Effector memory CD4-positive, alpha-beta T cell (primary cell): Measurements from ENCODE around the gene SLC35A4.
"Not testable (repeated sequence)": the region's sequence is repeated elsewhere in the genome, so short reads cannot be mapped to it uniquely, and the experiment has no call there.

Experiments used
- DNase-seq, 3 donors: peaks; one replicate each; pipeline ENCODE4 v3.0.0-alpha.2; 2020
- H3K27ac ChIP-seq: 2 replicates; pipeline ENCODE4 v1.7.0; 2013; ENCODE audit warnings: mild to moderate bottlenecking, low read length, moderate library complexity; ENCODE audit not compliant: insufficient read depth, poor library complexity, severe bottlenecking
- H3K27me3 ChIP-seq: replicated peaks from 2 replicates; pipeline ENCODE4 v1.7.0; 2013; ENCODE audit warnings: mild to moderate bottlenecking, low read length; ENCODE audit not compliant: insufficient read depth, control insufficient read depth, poor library complexity, severe bottlenecking
- H3K36me3 ChIP-seq: 2 replicates; pipeline ENCODE4 v1.7.0; 2013; ENCODE audit warnings: mild to moderate bottlenecking, low read length, moderate library complexity; ENCODE audit not compliant: control insufficient read depth, insufficient read depth
- H3K4me1 ChIP-seq: 2 replicates; pipeline ENCODE4 v1.7.0; 2013; ENCODE audit warnings: low read length, mild to moderate bottlenecking; ENCODE audit not compliant: control insufficient read depth, insufficient read depth, poor library complexity, severe bottlenecking
- H3K4me3 ChIP-seq: 2 replicates; pipeline ENCODE4 v1.7.0; 2013; ENCODE audit warnings: low read length, low read depth, mild to moderate bottlenecking; ENCODE audit not compliant: insufficient read depth, poor library complexity, severe bottlenecking
- H3K9me3 ChIP-seq: 2 replicates; pipeline ENCODE4 v1.7.0; 2013; ENCODE audit warnings: mild to moderate bottlenecking, low read length, moderate library complexity; ENCODE audit not compliant: control insufficient read depth

Gene SLC35A4

GRCh38 chr5:140587495-140587894 is 22.9 kb downstream of the SLC35A4 start:
- no peaks in the 10 kb centered on the region for H3K27me3 ChIP-seq
- DNase-seq: no peak

GRCh38 chr5:140588311-140589070 is 23.9 kb downstream of the SLC35A4 start:
- Histone ChIP-seq H3K9me3 (no peaks in the 10 kb centered on the region), H3K27me3 (no peaks in the 10 kb centered on the region), H3K36me3 (no peaks in the 10 kb centered on the region), H3K4me3 (no peak overlapping the region), H3K27ac (no peak overlapping the region), H3K4me1 (no peaks in the 10 kb centered on the region)
- no peak for DNase-seq

More at GRCh38 chr5:140587495-140587894, 22.9 kb downstream of the SLC35A4 start:
- Histone ChIP-seq H3K4me1 (no peaks in the 10 kb centered on the region), H3K9me3 (no peaks in the 10 kb centered on the region), H3K27ac (no peak overlapping the region), H3K4me3 (no peak overlapping the region), H3K36me3 (no peaks in the 10 kb centered on the region)

GRCh38 chr5:140590861-140591260 is 26.2 kb downstream of the SLC35A4 start:
- Histone ChIP-seq H3K36me3 (no peaks in the 10 kb centered on the region), H3K4me3 (no peak overlapping the region), H3K4me1 (no peaks in the 10 kb centered on the region), H3K9me3 (no peaks in the 10 kb centered on the region), H3K27me3 (no peaks in the 10 kb centered on the region), H3K27ac (no peak overlapping the region)
- no peak for DNase-seq

- Histone ChIP-seq H3K36me3 (no peaks in the 10 kb centered on the region), H3K27me3 (no peaks in the 10 kb centered on the region), H3K4me1 (no peaks in the 10 kb centered on the region), H3K4me3 (no peak overlapping the region), H3K27ac (no peak overlapping the region), H3K9me3 (no peaks in the 10 kb centered on the region)
- DNase-seq: no peak
Measured at GRCh38 chr5:140591747-140592372, 27.2 kb downstream of the SLC35A4 start.

GRCh38 chr5:140593070-140593469 is 28.4 kb downstream of the SLC35A4 start:
- H3K36me3 ChIP-seq, H3K4me1 ChIP-seq, H3K4me3 ChIP-seq, H3K27ac ChIP-seq, H3K27me3 ChIP-seq, DNase-seq, H3K9me3 ChIP-seq: not testable (repeated sequence)

GRCh38 chr5:140594169-140594568 is 29.5 kb downstream of the SLC35A4 start:
- Histone ChIP-seq H3K27ac (no peak overlapping the region), H3K9me3 (no peaks in the 10 kb centered on the region), H3K27me3 (no peaks in the 10 kb centered on the region), H3K4me1 (no peaks in the 10 kb centered on the region), H3K36me3 (no peaks in the 10 kb centered on the region), H3K4me3 (no peak overlapping the region)
- DNase-seq: no peak

- no peaks in the 10 kb centered on the region for H3K27me3 ChIP-seq
- no peaks in the 10 kb centered on the region for H3K4me1 ChIP-seq
- H3K27ac ChIP-seq: no peak overlapping the region
- H3K9me3 ChIP-seq: no peaks in the 10 kb centered on the region
- no peak for DNase-seq
- no peaks in the 10 kb centered on the region for H3K36me3 ChIP-seq
- no peak overlapping the region for H3K4me3 ChIP-seq
Measured at GRCh38 chr5:140595538-140596300, 31.1 kb downstream of the SLC35A4 start.

GRCh38 chr5:140596321-140596741 is 31.7 kb downstream of the SLC35A4 start:
- Histone ChIP-seq H3K4me1 (no peaks in the 10 kb centered on the region), H3K36me3 (no peaks in the 10 kb centered on the region), H3K4me3 (no peak overlapping the region), H3K27ac (no peak overlapping the region), H3K9me3 (no peaks in the 10 kb centered on the region), H3K27me3 (no peaks in the 10 kb centered on the region)
- no peak for DNase-seq

GRCh38 chr5:140598836-140599235 is 34.2 kb downstream of the SLC35A4 start:
- no peak for DNase-seq
- no peak overlapping the region for H3K4me3 ChIP-seq
- no peaks in the 10 kb centered on the region for H3K27me3 ChIP-seq
- H3K27ac ChIP-seq: no peak overlapping the region
- H3K4me1 ChIP-seq: no peaks in the 10 kb centered on the region
- no peaks in the 10 kb centered on the region for H3K36me3 ChIP-seq
- H3K9me3 ChIP-seq: no peaks in the 10 kb centered on the region

GRCh38 chr5:140600096-140600495 is 35.5 kb downstream of the SLC35A4 start:
- Histone ChIP-seq H3K27ac (no peak overlapping the region), H3K9me3 (no peaks in the 10 kb centered on the region), H3K4me3 (no peak overlapping the region), H3K36me3 (no peaks in the 10 kb centered on the region), H3K27me3 (no peaks in the 10 kb centered on the region), H3K4me1 (no peaks in the 10 kb centered on the region)
- no peak for DNase-seq
